AG10803 (cell line): Measurements from ENCODE around the gene SEMA6A.
A peak's percentile ranks its signal among the peaks of the same experiment; 100 is the strongest.

ENCODE experiments used
- DNase-seq: peaks from one replicate; pipeline ENCODE4 v3.0.0; 2010; ENCODE audit warnings: low read depth
- H3K4me3 ChIP-seq: 2 replicates; pipeline ENCODE4 v1.5.1; 2011; ENCODE audit warnings: mild to moderate bottlenecking, low read length, control low read depth
- TF ChIP-seq, protein P1 (sequence below): conservative IDR thresholded peaks from 2 replicates; pipeline ENCODE4 v1.5.1; 2011; ENCODE audit warnings: mild to moderate bottlenecking, low read length, control low read depth, inconsistent platforms

SEMA6A gene

DNA sequence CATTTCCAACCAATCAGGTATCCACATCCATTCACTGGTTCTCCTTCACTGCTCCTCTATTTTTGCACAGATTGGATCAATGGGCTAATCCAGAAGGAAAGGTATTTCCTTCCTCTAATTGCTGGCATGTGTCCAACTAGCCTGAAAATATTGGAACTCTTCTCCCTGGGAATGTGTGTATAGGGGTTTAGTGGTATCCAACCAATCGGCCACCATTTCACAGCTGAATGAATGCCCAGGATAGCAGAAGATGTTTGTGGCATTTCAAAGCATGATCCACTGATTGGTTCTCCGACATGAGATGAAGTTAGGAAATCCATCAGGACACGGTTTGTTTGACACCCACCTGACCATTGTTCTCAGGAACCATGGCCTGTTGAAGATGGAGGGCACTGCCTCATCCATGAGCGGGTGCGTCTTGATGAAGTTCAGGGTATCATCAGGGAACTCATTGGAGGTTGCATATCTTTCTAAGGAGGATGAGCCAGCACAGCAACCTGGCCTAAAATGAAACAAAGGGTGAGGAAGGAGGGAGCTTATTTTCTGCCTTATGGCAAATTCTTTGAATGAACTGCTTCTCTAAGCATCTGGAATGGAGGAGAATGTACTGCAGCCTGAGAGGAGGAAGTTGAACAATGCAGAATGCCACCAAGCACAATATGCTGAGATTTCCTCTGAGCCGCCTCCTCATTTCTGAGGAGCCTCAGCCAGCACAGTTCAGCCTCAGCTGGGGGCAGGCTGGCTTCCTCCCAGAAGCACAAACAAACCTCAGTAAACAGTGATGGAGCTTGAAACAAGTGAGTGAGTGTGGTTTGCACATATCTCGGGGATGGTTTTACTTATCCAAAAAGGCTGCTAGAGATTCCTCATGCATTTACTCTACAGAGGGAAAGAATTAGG, 94.6 kb downstream of the SEMA6A start:
- peak; percentile 7 for DNase-seq
- no peak overlapping the region for H3K4me3 ChIP-seq
- TF ChIP-seq, protein P1, sequence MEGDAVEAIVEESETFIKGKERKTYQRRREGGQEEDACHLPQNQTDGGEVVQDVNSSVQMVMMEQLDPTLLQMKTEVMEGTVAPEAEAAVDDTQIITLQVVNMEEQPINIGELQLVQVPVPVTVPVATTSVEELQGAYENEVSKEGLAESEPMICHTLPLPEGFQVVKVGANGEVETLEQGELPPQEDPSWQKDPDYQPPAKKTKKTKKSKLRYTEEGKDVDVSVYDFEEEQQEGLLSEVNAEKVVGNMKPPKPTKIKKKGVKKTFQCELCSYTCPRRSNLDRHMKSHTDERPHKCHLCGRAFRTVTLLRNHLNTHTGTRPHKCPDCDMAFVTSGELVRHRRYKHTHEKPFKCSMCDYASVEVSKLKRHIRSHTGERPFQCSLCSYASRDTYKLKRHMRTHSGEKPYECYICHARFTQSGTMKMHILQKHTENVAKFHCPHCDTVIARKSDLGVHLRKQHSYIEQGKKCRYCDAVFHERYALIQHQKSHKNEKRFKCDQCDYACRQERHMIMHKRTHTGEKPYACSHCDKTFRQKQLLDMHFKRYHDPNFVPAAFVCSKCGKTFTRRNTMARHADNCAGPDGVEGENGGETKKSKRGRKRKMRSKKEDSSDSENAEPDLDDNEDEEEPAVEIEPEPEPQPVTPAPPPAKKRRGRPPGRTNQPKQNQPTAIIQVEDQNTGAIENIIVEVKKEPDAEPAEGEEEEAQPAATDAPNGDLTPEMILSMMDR = no peak

DNA sequence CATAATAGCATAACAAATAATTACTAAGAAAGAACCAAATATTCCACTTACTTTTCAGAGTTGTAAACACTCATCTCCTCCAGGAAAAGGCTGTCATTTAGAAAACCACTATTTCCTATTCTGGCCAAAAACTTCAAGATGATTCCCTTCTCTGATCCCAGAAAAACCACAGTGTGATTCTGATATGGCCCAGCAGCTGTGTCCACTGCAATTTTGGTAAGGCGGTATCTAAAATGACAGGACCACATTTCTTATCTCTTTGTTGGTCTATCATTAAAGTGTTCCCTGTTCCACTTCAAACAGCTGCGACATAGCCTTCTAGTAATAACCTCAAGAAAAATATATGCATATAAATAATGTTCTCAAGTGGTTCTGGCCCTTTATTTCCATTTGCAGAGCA, 96.1 kb downstream of the SEMA6A start:
- no peak overlapping the region for H3K4me3 ChIP-seq
- DNase-seq = no peak
- TF ChIP-seq, protein P1 = no peak

DNA sequence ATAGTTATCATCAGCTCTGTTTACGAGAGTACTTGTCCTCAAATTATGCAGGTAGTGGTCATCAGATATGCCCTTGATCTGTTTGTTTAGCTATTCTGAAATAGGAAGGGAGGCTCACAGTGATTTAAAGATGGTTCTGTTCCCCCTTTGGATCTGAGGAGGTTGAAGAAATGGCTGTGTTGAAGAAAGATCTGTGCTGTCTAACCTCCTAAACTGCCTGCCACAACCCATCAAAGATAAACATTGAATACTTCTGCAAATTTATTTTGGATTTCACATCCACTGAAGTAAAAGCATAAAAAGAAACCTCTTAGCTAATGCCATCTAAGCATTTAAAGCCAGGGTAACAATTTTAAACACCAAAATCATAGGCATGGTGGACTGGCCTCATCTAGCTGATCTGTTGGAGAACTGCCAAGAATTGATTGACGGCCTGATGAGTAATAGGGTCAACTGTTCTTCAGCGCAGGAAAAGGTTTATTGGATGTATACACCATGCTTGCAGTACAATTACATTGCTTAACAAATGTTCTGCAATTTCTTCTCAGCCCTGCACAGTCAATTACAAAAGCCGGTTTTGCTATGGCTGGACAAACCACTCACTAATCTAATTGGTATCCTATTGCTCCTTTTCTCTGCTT, 97.6 kb downstream of the SEMA6A start:
- TF ChIP-seq, protein P1 = no peak
- no peak for DNase-seq
- no peak overlapping the region for H3K4me3 ChIP-seq

DNA sequence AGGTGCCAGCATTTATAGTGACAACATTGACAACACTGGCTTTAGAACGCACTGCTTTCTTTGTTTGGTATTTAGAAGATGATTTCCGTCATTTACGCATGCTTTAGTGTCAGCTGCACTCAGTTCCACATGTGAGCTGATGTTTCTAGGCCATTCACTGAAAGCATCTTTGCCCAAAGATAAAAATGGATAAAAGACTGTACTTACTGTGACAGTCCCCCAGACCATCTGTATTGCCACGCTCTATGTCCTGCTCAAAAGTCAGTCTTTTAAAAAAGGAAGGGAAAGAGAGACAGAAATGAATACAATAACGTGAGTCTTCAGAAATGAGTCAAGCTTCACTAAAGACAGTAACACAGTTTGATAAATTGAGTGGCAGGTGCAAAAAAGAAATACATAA, 99.3 kb downstream of the SEMA6A start:
- TF ChIP-seq, protein P1 = no peak
- no peak overlapping the region for H3K4me3 ChIP-seq
- no peak for DNase-seq

DNA sequence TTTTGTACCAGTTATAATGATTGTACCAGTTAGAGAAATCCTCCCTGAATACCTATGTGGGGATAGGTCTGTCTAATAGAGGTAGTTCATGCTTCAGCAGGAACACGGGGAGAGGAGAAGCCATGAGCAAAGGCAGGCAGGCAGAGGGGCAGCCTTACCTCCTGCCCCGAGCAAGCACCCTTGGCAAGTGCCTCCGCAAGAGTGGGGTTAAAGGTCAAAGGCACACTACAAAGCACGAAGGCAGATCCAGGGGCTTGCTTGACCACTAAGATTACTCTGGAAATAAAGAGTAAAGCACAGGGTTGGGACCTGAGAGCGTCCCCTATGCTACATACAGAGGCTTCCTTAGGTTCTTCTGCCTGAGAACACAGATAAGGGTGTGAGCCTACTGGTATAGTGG, 100.9 kb downstream of the SEMA6A start:
- DNase-seq = no peak
- TF ChIP-seq, protein P1 = no peak
- H3K4me3 ChIP-seq = no peak overlapping the region

DNA sequence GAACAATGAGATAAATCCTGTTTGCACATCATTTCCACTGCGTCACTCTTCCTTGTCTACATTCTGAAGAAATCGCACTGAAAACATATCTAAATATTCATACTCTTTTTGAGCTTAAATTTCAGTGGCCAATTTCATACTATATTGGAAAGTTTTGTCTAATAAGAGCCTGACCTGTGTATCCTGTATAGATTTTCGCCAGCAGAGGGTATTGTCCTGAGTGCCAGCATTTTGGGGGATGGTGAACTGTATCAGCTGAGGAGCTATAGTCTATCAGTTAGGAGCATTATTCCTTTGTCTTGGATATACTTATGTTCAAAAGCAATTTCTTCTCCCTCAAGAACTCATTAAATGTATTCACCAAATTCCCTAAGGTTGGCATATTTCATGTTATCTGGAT, 102.3 kb downstream of the SEMA6A start:
- TF ChIP-seq, protein P1 = no peak
- no peak for DNase-seq
- H3K4me3 ChIP-seq = no peak overlapping the region

DNA sequence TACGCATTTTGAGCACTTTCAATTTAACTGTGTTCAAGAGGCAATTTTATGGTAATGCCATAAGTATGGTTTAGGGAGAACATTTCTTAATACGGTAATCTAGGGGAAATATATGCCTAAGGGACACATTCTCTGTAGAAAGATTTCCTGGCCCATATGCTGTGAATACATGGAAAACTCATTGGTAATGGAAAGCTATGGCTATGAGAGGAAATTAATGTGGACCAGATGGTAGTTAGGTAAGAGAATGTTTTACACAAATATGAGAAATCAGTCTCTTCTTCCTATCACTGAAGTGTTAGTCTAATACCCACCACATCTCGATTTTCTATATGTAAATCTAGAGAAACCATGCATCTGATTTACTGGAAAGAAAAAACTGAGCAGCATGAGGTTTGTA, 105.0 kb downstream of the SEMA6A start:
- TF ChIP-seq, protein P1 = no peak
- H3K4me3 ChIP-seq = no peak overlapping the region
- DNase-seq = no peak
